SK-N-SH (cell line): ENCODE results near the gene UNC45A. TPM values are rescaled to one million over a fixed set of nuclear protein-coding genes. Genes with fewer than 3 reads are reported as not detected.

Experiments used
- CTCF ChIA-PET: fragments of 300-600, 350-600 bp; formaldehyde crosslinking; extraction: SDS; loops from one replicate; lab custom pipeline; 2021; lab: Yijun Ruan, JAX
- POLR2A ChIA-PET: fragments of 350-600 bp; sonication (Branson Sonifier 250); formaldehyde crosslinking; extraction: SDS; loops from one replicate; lab custom pipeline; 2020; ENCODE audit warnings: antibody characterized with exemption, inconsistent platforms; lab: Yijun Ruan, JAX
- DNase-seq: peaks from one replicate; pipeline ENCODE4 v3.0.0; 2012
- H2AFZ ChIP-seq: fragments of 200-600 bp; sonication (generic); 2 replicates; pipeline ENCODE4 v1.8.1; 2016; ENCODE audit warnings: antibody characterized with exemption, mild to moderate bottlenecking, low read depth
- H3F3A ChIP-seq: fragments of 200-600 bp; sonication (generic); replicated peaks from 2 replicates; pipeline ENCODE3; 2016; ENCODE audit warnings: antibody characterized with exemption, mild to moderate bottlenecking; ENCODE audit not compliant: insufficient read depth
- H3K27ac ChIP-seq, 2 experiments: fragments of 200-500 bp in 1 of 2; fragments of 200-600 bp in 1 of 2; sonication (Bioruptor generic) in 1 of 2; sonication (generic), shearing (Covaris generic) in 1 of 2; 2 replicates each; pipeline versions ENCODE4 v1.5.1 to v1.6.1; 2014 to 2016; ENCODE audit warnings: low read depth in 2 of 2, inconsistent platforms in 1 of 2, low read length in 1 of 2, mild to moderate bottlenecking in 1 of 2, mixed read lengths in 1 of 2
- H3K27me3 ChIP-seq: fragments of 200-600 bp; sonication (generic), shearing (Covaris generic); 2 replicates; pipeline ENCODE4 v1.6.1; 2016; ENCODE audit warnings: mixed run types; ENCODE audit not compliant: insufficient read depth
- H3K36me3 ChIP-seq, 2 experiments: fragments of 200-500 bp in 1 of 2; fragments of 200-600 bp in 1 of 2; sonication (Bioruptor generic) in 1 of 2; sonication (generic) in 1 of 2; replicated peaks in 1 of 2; 2 replicates each; pipeline versions ENCODE3 to v1.5.1; 2014 to 2016; ENCODE audit warnings: low read length in 1 of 2, mild to moderate bottlenecking in 1 of 2; ENCODE audit not compliant: insufficient read depth in 2 of 2, control insufficient read depth in 1 of 2
- H3K4me1 ChIP-seq, 2 experiments: fragments of 200-500 bp in 1 of 2; fragments of 200-600 bp in 1 of 2; sonication (Bioruptor generic) in 1 of 2; sonication (generic), shearing (Covaris generic) in 1 of 2; 2 replicates each; pipeline versions ENCODE4 v1.5.1 to v1.6.1; 2014 to 2016; ENCODE audit warnings: low read depth in 1 of 2, low read length in 1 of 2, mixed run types in 1 of 2; ENCODE audit not compliant: insufficient read depth in 2 of 2, control insufficient read depth in 1 of 2
- H3K4me2 ChIP-seq: fragments of 200-600 bp; sonication (generic), shearing (Covaris generic); 2 replicates; pipeline ENCODE4 v1.6.1; 2017; ENCODE audit warnings: mixed run types
- H3K4me3 ChIP-seq, 2 experiments: fragments of 200-500 bp in 1 of 2; fragments of 200-600 bp in 1 of 2; sonication (Bioruptor generic) in 1 of 2; sonication (generic), shearing (Covaris generic) in 1 of 2; 2 replicates each; pipeline versions ENCODE4 v1.5.1 to v1.8.1; 2014 to 2016; ENCODE audit warnings: low read depth in 2 of 2, inconsistent platforms in 1 of 2, low read length in 1 of 2, mild to moderate bottlenecking in 1 of 2, mixed read lengths in 1 of 2, moderate library complexity in 1 of 2
- H3K79me2 ChIP-seq: fragments of 200-600 bp; sonication (generic); 2 replicates; pipeline ENCODE4 v1.8.1; 2017; ENCODE audit warnings: mild to moderate bottlenecking; ENCODE audit not compliant: insufficient read depth
- H3K9ac ChIP-seq: fragments of 200-600 bp; sonication (generic); 2 replicates; pipeline ENCODE4 v1.6.1; 2017; ENCODE audit warnings: mixed run types
- H3K9me2 ChIP-seq: fragments of 200-600 bp; sonication (generic); 2 replicates; pipeline ENCODE4 v1.6.1; 2017; ENCODE audit warnings: mixed run types
- H3K9me3 ChIP-seq: fragments of 200-600 bp; sonication (generic); 2 replicates; pipeline ENCODE4 v1.6.1; 2017; ENCODE audit warnings: mixed run types, mild to moderate bottlenecking, moderate library complexity
- H4K20me1 ChIP-seq: fragments of 200-600 bp; sonication (generic); 2 replicates; pipeline ENCODE4 v1.6.1; 2017; ENCODE audit warnings: mild to moderate bottlenecking, mixed run types; ENCODE audit not compliant: insufficient read depth
- CHD2 ChIP-seq: fragments of 150-350 bp; IDR thresholded peaks from 2 replicates; pipeline ENCODE4 v1.6.1; 2018; ENCODE audit warnings: low read length; ENCODE audit not compliant: partially characterized antibody
- FOXJ3 ChIP-seq: sonication (generic); formaldehyde crosslinking; IDR thresholded peaks from 2 replicates; pipeline ENCODE4 v1.5.1; 2020; ENCODE audit warnings: mild to moderate bottlenecking, missing genetic modification reagents
- SMC3 ChIP-seq: IDR thresholded peaks from 2 replicates; pipeline ENCODE4 v1.6.1; 2012; ENCODE audit warnings: low read depth, low read length, improper control_type of control experiment
- TAF1 ChIP-seq: IDR thresholded peaks from 2 replicates; pipeline ENCODE4 v1.6.1; 2012; ENCODE audit warnings: low read depth, mild to moderate bottlenecking, low read length, moderate library complexity, borderline replicate concordance
- WGBS: methylation state at CpG from one replicate; pipeline ENCODE4 v1.1.6; 2017; ENCODE audit warnings: low lambda C conversion rate; 5-methylcytosine and 5-hydroxymethylcytosine counted together
- polyA plus RNA-seq, 3 experiments: library from polyadenylated mRNA; depleted of rRNA; stranded (reverse); fragments of >200 nt; gene quantifications; 2 replicates each; pipeline ENCODE4 v1.2.3, GENCODE V29; 2012
- small RNA-seq, 7 experiments: library from RNA; depleted of rRNA; stranded (forward); fragments of <200 nt; gene quantifications; one replicate each; pipeline ENCODE3, GENCODE V24; 2012

The UNC45A gene
- polyA plus RNA-seq, 1 of the 3 experiments (the other 2 are of a cell fraction): 85.1 TPM

GRCh38 chr15:91001209-91001608, 66.1 kb downstream of the UNC45A start:
- H2AFZ ChIP-seq: no peak overlapping the region
- no peaks in the 10 kb centered on the region for H3K9me2 ChIP-seq
- no peak overlapping the region for H3K9ac ChIP-seq
- H4K20me1 ChIP-seq: no peaks in the 10 kb centered on the region
- no peak for DNase-seq
- no peaks in the 10 kb centered on the region for H3K27me3 ChIP-seq
- H3K4me3 ChIP-seq: no peak overlapping the region
- POLR2A ChIA-PET: no interaction called here
- H3K4me2 ChIP-seq: no peak overlapping the region
- CTCF ChIA-PET: interaction anchor here (1.0 to 2.0 kb wide), 3 partner anchors 44 to 69 kb away, joined by 3 to 7 read pairs (median 4); partner anchors contain the start of gene HDDC3
- H3K4me1 ChIP-seq: 0 out of 4 replicates have a peak, but pooled peaks cover 0 to under 1% of the 10 kb centered on the region in 2 experiments
- H3F3A ChIP-seq: peaks cover 7% of the 10 kb centered on the region
- TF ChIP-seq SMC3 (no peak), CHD2 (no peak), TAF1 (no peak), FOXJ3 (CRISPR knock-in tag) (no peak)
- H3K27ac ChIP-seq: no peak overlapping the region
- H3K9me3 ChIP-seq: no peaks in the 10 kb centered on the region
- WGBS: 94% methylated on average over 3 of the region's 3 CpGs
- peaks cover 26 to 59% of the 10 kb centered on the region in 2 experiments for H3K36me3 ChIP-seq
- H3K79me2 ChIP-seq: peaks cover 18% of the 10 kb centered on the region

Small RNAs within 50 kb of the gene (small RNA-seq; reads per million reads assigned to genes)
- gene RF00019: 0 reads per million in 7 experiments

Other genes with a start within 250 kb of the UNC45A start
- 2.7 and 2.9 TPM in 2 replicates for gene BLM, start 217.9 kb upstream of the UNC45A start, polyA plus RNA-seq (2012; rRNA removed)
- gene FURIN, start 66.7 kb upstream of the UNC45A start, polyA plus RNA-seq (2012; rRNA removed): 33.5 and 40.8 TPM in 2 replicates
- gene FES, start 50.8 kb upstream of the UNC45A start, polyA plus RNA-seq (2012; rRNA removed): 0.03 and 0.13 TPM in 2 replicates
- 25.6 and 35.0 TPM in 2 replicates for gene MAN2A2, start 32.0 kb upstream of the UNC45A start, polyA plus RNA-seq (2012; rRNA removed)
- 24.2 and 25.8 TPM in 2 replicates for gene HDDC3, start 2.7 kb upstream of the UNC45A start, polyA plus RNA-seq (2012; rRNA removed)
- 19.5 and 21.2 TPM in 2 replicates for gene RCCD1, start 19.6 kb downstream of the UNC45A start, polyA plus RNA-seq (2012; rRNA removed)
- gene PRC1, start 59.2 kb downstream of the UNC45A start, polyA plus RNA-seq (2012; rRNA removed): 125 and 132 TPM in 2 replicates
- gene VPS33B, start 87.3 kb downstream of the UNC45A start, polyA plus RNA-seq (2012; rRNA removed): 16.6 and 25.3 TPM in 2 replicates
- gene SV2B, start 165.0 kb downstream of the UNC45A start, polyA plus RNA-seq (2012; rRNA removed): not detected in 2 replicates